Lung (tissue), 12 donors: Measurements from ENCODE around the gene PI4K2A. TPM values are rescaled to one million over a fixed set of nuclear protein-coding genes. Genes with fewer than 3 reads are reported as not detected.

Experiments
- ATAC-seq: fragments of 200-7000 bp; cut with Tn5 transposase; one replicate; pipeline ENCODE4 v1.9.1; 2020; ENCODE audit warnings: moderate number of reproducible peaks; ENCODE audit not compliant: insufficient read depth, low FRiP score
- DNase-seq, 3 donors: peaks; one replicate each; pipeline ENCODE4 v3.0.0-alpha.2; 2013 to 2017
- H3K27ac ChIP-seq, 2 donors: one replicate each; pipeline ENCODE4 v1.5.1; 2013; ENCODE audit warnings: mild to moderate bottlenecking in 2 of 2, moderate library complexity in 2 of 2, control low read depth in 1 of 2, inconsistent platforms in 1 of 2, low read depth in 1 of 2, low read length in 1 of 2
- H3K27me3 ChIP-seq, 3 donors: one replicate each; pipeline ENCODE4 v1.5.1; 2013; ENCODE audit warnings: low read length in 2 of 3; ENCODE audit not compliant: control insufficient read depth in 3 of 3, insufficient read depth in 3 of 3
- H3K36me3 ChIP-seq, 4 donors: one replicate each; pipeline ENCODE4 v1.5.1; 2013; ENCODE audit warnings: low read length in 4 of 4, mild to moderate bottlenecking in 1 of 4, moderate library complexity in 1 of 4; ENCODE audit not compliant: control insufficient read depth in 4 of 4, insufficient read depth in 4 of 4
- H3K4me1 ChIP-seq, 5 donors: one replicate each; pipeline ENCODE4 v1.5.1; 2013; ENCODE audit warnings: low read length in 5 of 5, mild to moderate bottlenecking in 2 of 5, moderate library complexity in 1 of 5; ENCODE audit not compliant: control insufficient read depth in 5 of 5, insufficient read depth in 5 of 5
- H3K4me3 ChIP-seq: one replicate; pipeline ENCODE4 v1.5.1; 2013; ENCODE audit warnings: mild to moderate bottlenecking, control low read depth, moderate library complexity
- H3K9ac ChIP-seq, 2 donors: one replicate each; pipeline ENCODE4 v1.5.1; 2013; ENCODE audit warnings: low read length in 2 of 2, control low read depth in 1 of 2; ENCODE audit not compliant: insufficient read depth in 1 of 2
- H3K9me3 ChIP-seq, 4 donors: one replicate each; pipeline ENCODE4 v1.5.1; 2013; ENCODE audit warnings: low read length in 3 of 4, mild to moderate bottlenecking in 1 of 4, moderate library complexity in 1 of 4; ENCODE audit not compliant: control insufficient read depth in 4 of 4, insufficient read depth in 3 of 4
- CTCF ChIP-seq: IDR thresholded peaks from 2 replicates; pipeline ENCODE4 v1.5.1; 2012; ENCODE audit warnings: mild to moderate bottlenecking; ENCODE audit errors: control extremely low read depth, extremely low read depth
- WGBS, 2 donors: extraction: QIAGEN DNeasy Blood & Tissue Kit; methylation state at CpG; one replicate each; pipeline ENCODE4 v1.1.7; 2013; 5-methylcytosine and 5-hydroxymethylcytosine counted together
- polyA plus RNA-seq, 2 donors: library from polyadenylated mRNA; stranded (reverse); fragments of 200-250 nt; gene quantifications; one replicate each; pipeline ENCODE4 v1.2.1, GENCODE V29; 2013
- total RNA-seq, 2 donors: library from RNA; depleted of rRNA in 1 of 2; stranded (reverse); fragments of >200 nt in 1 of 2; gene quantifications; one replicate each; pipeline ENCODE4 v1.2.1, GENCODE V29; 2014 to 2021
- donor health status: control.
- donor health status: control.
- donor health status: Bipolar disorder and iron deficiency.
- donor health status: healthy.
- donor health status: DM: yes; HTN: yes; CAD: no.

PI4K2A gene
- total and polyA plus RNA-seq, 4 donors = 12.3 to 22.4 (median 14.8) TPM

- ATAC-seq = peak; percentile 73
- peak; percentile 22 to 51 (median 28) for DNase-seq
- Histone ChIP-seq H3K9me3 (no peaks in the 10 kb centered on the region), H3K4me3 (no peak overlapping the region), H3K36me3 (peaks cover 11 to 45% (median 27%) of the 10 kb centered on the region in 4 donors), H3K27ac (no peak overlapping the region), H3K9ac (no peak overlapping the region), H3K27me3 (no peaks in the 10 kb centered on the region), H3K4me1 (no peaks in the 10 kb centered on the region)
- TF ChIP-seq CTCF = peak; percentile 84
- 91 to 100% methylated on average over 2 of the region's 2 CpGs for WGBS, 2 donors
Observed at GRCh38 chr10:97676770-97677581, 36.5 kb downstream of the PI4K2A start.

GRCh38 chr10:97679594-97679993 lies 39.1 kb downstream of the PI4K2A start:
- H3K4me3 ChIP-seq = no peak overlapping the region
- 95% methylated on average over 16 of the region's 16 CpGs for WGBS, 2 donors
- no peak for ATAC-seq
- H3K9ac ChIP-seq = no peak overlapping the region
- H3K27me3 ChIP-seq = no peaks in the 10 kb centered on the region
- H3K27ac ChIP-seq = no peak overlapping the region
- peaks cover 0 to 9% (median 0%) of the 10 kb centered on the region in 5 donors for H3K4me1 ChIP-seq
- peaks cover 7 to 34% (median 15%) of the 10 kb centered on the region in 4 donors for H3K36me3 ChIP-seq
- no peak for DNase-seq
- H3K9me3 ChIP-seq = peaks cover 0 to 1% (median 0%) of the 10 kb centered on the region in 4 donors
- TF ChIP-seq CTCF = no peak

- no peak for TF ChIP-seq CTCF
- Histone ChIP-seq H3K36me3 (peaks cover 5 to 21% (median 7%) of the 10 kb centered on the region in 4 donors), H3K27me3 (no peaks in the 10 kb centered on the region), H3K9me3 (peaks cover 0 to 1% (median 0%) of the 10 kb centered on the region in 4 donors), H3K4me3 (no peak overlapping the region), H3K4me1 (peaks cover 0 to 27% (median 7%) of the 10 kb centered on the region in 5 donors), H3K27ac (no peak overlapping the region), H3K9ac (no peak overlapping the region)
- no peak for ATAC-seq
- 90 to 95% methylated on average over 4 of the region's 4 CpGs for WGBS, 2 donors
- DNase-seq = no peak
Observed at GRCh38 chr10:97682042-97682441, 41.6 kb downstream of the PI4K2A start.
